ENCODE data around the gene SYT12.

SYT12 gene

DNA sequence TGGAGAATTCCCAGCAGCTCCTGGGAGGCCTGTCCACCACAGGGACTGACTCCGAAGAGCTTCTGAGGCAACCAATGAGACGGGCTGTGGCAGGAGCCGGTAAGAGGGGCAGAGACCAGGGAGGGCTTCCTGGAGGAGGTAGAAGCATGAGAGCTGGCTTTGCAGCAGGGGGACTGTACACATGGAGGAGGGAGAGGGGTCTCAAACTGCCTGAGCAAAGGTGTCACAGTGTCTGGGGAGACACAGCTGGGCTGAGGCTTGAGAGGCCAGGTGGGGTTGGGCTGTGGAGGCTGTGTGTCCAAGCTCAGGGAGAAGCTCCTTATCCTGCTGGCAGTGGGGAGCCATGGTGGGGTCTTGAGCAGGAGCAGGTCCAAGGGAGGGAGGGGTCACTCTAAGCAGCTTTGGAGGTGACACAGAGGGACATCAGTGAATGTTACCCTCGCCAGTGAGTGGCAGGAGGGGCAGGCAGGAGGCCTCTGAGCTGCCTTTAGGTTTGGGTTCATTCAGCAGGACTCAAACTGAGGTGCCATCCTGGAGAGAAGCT, 29.1 kb downstream of the SYT12 start:
- H3K9ac ChIP-seq (ENCODE audit: low read length), result no peak overlapping the region
- no peak overlapping the region for H3K27ac ChIP-seq (ENCODE audit: low read depth, low read length, poor library complexity, severe bottlenecking)
- H3K4me3 ChIP-seq (ENCODE audit: low read depth, low read length, poor library complexity, severe bottlenecking), result no peak overlapping the region
- TF ChIP-seq EZH2 (IDR thresholded peaks at IDR 0.05; ENCODE audit: borderline replicate concordance, low read length), result no peak
- TF ChIP-seq, protein P1, sequence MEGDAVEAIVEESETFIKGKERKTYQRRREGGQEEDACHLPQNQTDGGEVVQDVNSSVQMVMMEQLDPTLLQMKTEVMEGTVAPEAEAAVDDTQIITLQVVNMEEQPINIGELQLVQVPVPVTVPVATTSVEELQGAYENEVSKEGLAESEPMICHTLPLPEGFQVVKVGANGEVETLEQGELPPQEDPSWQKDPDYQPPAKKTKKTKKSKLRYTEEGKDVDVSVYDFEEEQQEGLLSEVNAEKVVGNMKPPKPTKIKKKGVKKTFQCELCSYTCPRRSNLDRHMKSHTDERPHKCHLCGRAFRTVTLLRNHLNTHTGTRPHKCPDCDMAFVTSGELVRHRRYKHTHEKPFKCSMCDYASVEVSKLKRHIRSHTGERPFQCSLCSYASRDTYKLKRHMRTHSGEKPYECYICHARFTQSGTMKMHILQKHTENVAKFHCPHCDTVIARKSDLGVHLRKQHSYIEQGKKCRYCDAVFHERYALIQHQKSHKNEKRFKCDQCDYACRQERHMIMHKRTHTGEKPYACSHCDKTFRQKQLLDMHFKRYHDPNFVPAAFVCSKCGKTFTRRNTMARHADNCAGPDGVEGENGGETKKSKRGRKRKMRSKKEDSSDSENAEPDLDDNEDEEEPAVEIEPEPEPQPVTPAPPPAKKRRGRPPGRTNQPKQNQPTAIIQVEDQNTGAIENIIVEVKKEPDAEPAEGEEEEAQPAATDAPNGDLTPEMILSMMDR (IDR thresholded peaks at IDR 0.05; ENCODE audit: low read length), result no peak
- no peaks in the 10 kb centered on the region for H4K20me1 ChIP-seq (ENCODE audit: insufficient read depth, low read length)
- no peak overlapping the region for H3K4me2 ChIP-seq (ENCODE audit: low read length)
- H3K79me2 ChIP-seq (ENCODE audit: insufficient read depth, low read length), result no peaks in the 10 kb centered on the region
- H3K27me3 ChIP-seq (ENCODE audit: insufficient read depth, low read length), result peaks cover 12% of the 10 kb centered on the region
- H3K9me2 ChIP-seq (ENCODE audit: low read depth, low read length), result no peaks in the 10 kb centered on the region
- no peaks in the 10 kb centered on the region for H3K9me3 ChIP-seq (ENCODE audit: low read length)
- no peaks in the 10 kb centered on the region for H3K36me3 ChIP-seq (ENCODE audit: insufficient read depth, low read length)
- peaks cover 10% of the 10 kb centered on the region for H3K4me1 ChIP-seq (ENCODE audit: insufficient read depth, low read length, severe bottlenecking)
- no peaks in the 10 kb centered on the region for H3F3A ChIP-seq (ENCODE audit: insufficient read depth, low read length)
- H2AFZ ChIP-seq (ENCODE audit: low read length), result no peak overlapping the region

DNA sequence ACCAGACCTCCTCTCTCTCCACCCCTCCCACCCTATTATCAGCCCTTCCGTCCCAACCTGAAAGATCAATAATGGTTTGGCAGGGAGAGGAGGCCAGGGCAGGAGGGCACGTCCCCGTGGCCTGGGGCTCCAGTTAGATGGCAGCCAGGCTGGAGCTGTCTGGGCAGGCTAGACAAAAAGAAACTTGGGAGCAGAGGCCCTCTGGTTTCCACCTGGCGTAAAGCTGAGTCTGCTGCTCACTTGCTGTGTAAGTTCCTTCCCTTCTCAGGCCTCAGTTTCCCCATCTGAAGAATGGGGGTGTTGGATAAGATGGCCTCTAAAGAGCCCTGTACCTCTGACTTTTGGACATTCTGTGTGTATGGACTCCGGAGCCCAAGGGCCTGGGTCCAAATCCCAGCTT, 30.0 kb downstream of the SYT12 start:
- no peaks in the 10 kb centered on the region for H3K79me2 ChIP-seq (ENCODE audit: insufficient read depth, low read length)
- no peaks in the 10 kb centered on the region for H3F3A ChIP-seq (ENCODE audit: insufficient read depth, low read length)
- no peak overlapping the region for H2AFZ ChIP-seq (ENCODE audit: low read length)
- H3K36me3 ChIP-seq (ENCODE audit: insufficient read depth, low read length), result no peaks in the 10 kb centered on the region
- H3K9me3 ChIP-seq (ENCODE audit: low read length), result no peaks in the 10 kb centered on the region
- TF ChIP-seq EZH2 (IDR thresholded peaks at IDR 0.05; ENCODE audit: borderline replicate concordance, low read length), result no peak
- TF ChIP-seq, protein P1 (IDR thresholded peaks at IDR 0.05; ENCODE audit: low read length), result no peak
- H3K27ac ChIP-seq (ENCODE audit: low read depth, low read length, poor library complexity, severe bottlenecking), result no peak overlapping the region
- H3K4me2 ChIP-seq (ENCODE audit: low read length), result no peak overlapping the region
- peaks cover 15% of the 10 kb centered on the region for H3K27me3 ChIP-seq (ENCODE audit: insufficient read depth, low read length)
- H3K4me1 ChIP-seq (ENCODE audit: insufficient read depth, low read length, severe bottlenecking), result peaks cover 10% of the 10 kb centered on the region
- no peaks in the 10 kb centered on the region for H4K20me1 ChIP-seq (ENCODE audit: insufficient read depth, low read length)
- H3K9ac ChIP-seq (ENCODE audit: low read length), result no peak overlapping the region
- no peaks in the 10 kb centered on the region for H3K9me2 ChIP-seq (ENCODE audit: low read depth, low read length)
- no peak overlapping the region for H3K4me3 ChIP-seq (ENCODE audit: low read depth, low read length, poor library complexity, severe bottlenecking)

DNA sequence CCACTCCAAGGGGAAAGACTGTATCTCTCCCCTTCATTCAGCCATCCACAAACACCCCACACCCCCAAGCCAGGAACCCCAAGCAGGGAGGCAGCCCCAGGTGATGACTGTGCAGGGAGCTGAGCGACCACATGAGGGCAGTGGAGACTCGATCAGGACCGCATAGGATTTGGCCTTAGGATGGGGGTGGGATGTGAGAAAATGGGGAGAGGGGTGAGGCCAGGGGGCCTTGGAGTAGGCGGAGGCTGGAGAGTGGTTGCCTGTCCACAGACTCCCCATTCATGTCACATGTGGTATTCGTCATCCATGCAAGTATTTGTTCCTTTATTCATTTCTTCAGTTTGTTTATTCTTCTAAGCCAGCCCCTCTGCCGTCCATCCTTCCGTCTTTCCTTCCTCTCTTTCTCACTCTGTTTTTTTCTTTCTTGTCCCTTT, 31.0 kb downstream of the SYT12 start:
- Histone ChIP-seq H4K20me1 (ENCODE audit: insufficient read depth, low read length) (no peaks in the 10 kb centered on the region), H3F3A (ENCODE audit: insufficient read depth, low read length) (no peaks in the 10 kb centered on the region), H3K9me2 (ENCODE audit: low read depth, low read length) (no peaks in the 10 kb centered on the region), H3K4me3 (ENCODE audit: low read depth, low read length, poor library complexity, severe bottlenecking) (no peak overlapping the region), H3K4me2 (ENCODE audit: low read length) (no peak overlapping the region), H3K79me2 (ENCODE audit: insufficient read depth, low read length) (no peaks in the 10 kb centered on the region), H3K27me3 (ENCODE audit: insufficient read depth, low read length) (peaks cover 15% of the 10 kb centered on the region), H3K4me1 (ENCODE audit: insufficient read depth, low read length, severe bottlenecking) (peaks cover 10% of the 10 kb centered on the region), H3K9me3 (ENCODE audit: low read length) (no peaks in the 10 kb centered on the region), H3K36me3 (ENCODE audit: insufficient read depth, low read length) (no peaks in the 10 kb centered on the region), H3K9ac (ENCODE audit: low read length) (no peak overlapping the region), H3K27ac (ENCODE audit: low read depth, low read length, poor library complexity, severe bottlenecking) (no peak overlapping the region), H2AFZ (ENCODE audit: low read length) (no peak overlapping the region)
- no peak for TF ChIP-seq EZH2 (IDR thresholded peaks at IDR 0.05; ENCODE audit: borderline replicate concordance, low read length)
- TF ChIP-seq, protein P1 (IDR thresholded peaks at IDR 0.05; ENCODE audit: low read length), result peak; percentile 82
